ENCODE results near the gene RHAG.
"Not testable (repeated sequence)": the region's sequence is repeated elsewhere in the genome, so short reads cannot be mapped to it uniquely, and the experiment has no call there.

DNA sequence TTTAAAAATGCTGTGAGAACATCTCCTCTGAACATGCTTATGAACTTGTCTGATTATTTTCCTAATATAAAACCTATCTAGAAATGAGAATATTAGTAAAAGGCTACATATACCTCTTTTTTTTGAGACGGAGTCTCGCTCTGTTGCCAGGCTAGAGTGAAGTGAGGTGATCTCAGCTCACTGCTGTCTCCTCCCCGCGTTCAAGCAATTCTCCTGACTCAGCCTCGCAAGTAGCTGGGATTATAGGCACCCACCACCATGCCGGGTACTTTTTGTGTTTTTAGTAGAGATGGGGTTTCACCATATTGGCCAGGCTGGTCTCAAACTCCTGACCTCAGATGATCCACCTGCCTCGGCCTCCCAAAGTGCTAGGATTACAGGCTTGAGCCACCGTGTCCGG, 28.4 kb downstream of the RHAG start:
- TF ChIP-seq, protein P1, sequence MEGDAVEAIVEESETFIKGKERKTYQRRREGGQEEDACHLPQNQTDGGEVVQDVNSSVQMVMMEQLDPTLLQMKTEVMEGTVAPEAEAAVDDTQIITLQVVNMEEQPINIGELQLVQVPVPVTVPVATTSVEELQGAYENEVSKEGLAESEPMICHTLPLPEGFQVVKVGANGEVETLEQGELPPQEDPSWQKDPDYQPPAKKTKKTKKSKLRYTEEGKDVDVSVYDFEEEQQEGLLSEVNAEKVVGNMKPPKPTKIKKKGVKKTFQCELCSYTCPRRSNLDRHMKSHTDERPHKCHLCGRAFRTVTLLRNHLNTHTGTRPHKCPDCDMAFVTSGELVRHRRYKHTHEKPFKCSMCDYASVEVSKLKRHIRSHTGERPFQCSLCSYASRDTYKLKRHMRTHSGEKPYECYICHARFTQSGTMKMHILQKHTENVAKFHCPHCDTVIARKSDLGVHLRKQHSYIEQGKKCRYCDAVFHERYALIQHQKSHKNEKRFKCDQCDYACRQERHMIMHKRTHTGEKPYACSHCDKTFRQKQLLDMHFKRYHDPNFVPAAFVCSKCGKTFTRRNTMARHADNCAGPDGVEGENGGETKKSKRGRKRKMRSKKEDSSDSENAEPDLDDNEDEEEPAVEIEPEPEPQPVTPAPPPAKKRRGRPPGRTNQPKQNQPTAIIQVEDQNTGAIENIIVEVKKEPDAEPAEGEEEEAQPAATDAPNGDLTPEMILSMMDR (IDR thresholded peaks at IDR 0.05): not testable (repeated sequence)
- not testable (repeated sequence) for TF ChIP-seq EZH2 (IDR thresholded peaks at IDR 0.05; ENCODE audit: borderline replicate concordance, insufficient read depth, low read depth, low read length, poor library complexity, severe bottlenecking)

Data from B cell (primary cell).